H4 (cell line): ENCODE data around the gene GLT8D2. TPM values are rescaled to one million over a fixed set of nuclear protein-coding genes. Genes with fewer than 3 reads are reported as not detected.

Source experiments
- DNase-seq: peaks from one replicate; pipeline ENCODE4 v3.0.0-alpha.2; 2015; ENCODE audit warnings: low spot score
- total RNA-seq: library from RNA; depleted of rRNA; stranded (reverse); fragments of >200 nt; shearing (Covaris generic); gene quantifications from 2 replicates; pipeline ENCODE4 v1.2.3, GENCODE V29; 2014; rRNA removed

The GLT8D2 gene
- 25.3 and 39.7 TPM in 2 replicates for total RNA-seq

- DNase-seq, result peak; percentile 69
These were observed at the start of gene GLT8D2 for GRCh38 chr12:104049903-104050356. TSS of gene GLT8D2 (minus strand) at chr12:104050187. CDS start at chr12:104019648, 30,539 bp downstream.

GRCh38 chr12:104097954-104098353, 48.0 kb upstream of the GLT8D2 start:
- DNase-seq, result no peak

GRCh38 chr12:104095289-104095688, 45.3 kb upstream of the GLT8D2 start:
- no peak for DNase-seq

GRCh38 chr12:104094284-104094683, 44.3 kb upstream of the GLT8D2 start:
- no peak for DNase-seq

GRCh38 chr12:104091136-104091535, 41.1 kb upstream of the GLT8D2 start:
- no peak for DNase-seq

GRCh38 chr12:104090685-104091084, 40.7 kb upstream of the GLT8D2 start:
- no peak for DNase-seq

- no peak for DNase-seq
These were observed 33.9 kb upstream of the GLT8D2 start for GRCh38 chr12:104083769-104084475.

GRCh38 chr12:104080764-104081163, 30.8 kb upstream of the GLT8D2 start:
- DNase-seq, result no peak

GRCh38 chr12:104079024-104079423, 29.0 kb upstream of the GLT8D2 start:
- no peak for DNase-seq

GRCh38 chr12:104073699-104074098, 23.7 kb upstream of the GLT8D2 start:
- no peak for DNase-seq

GRCh38 chr12:104072099-104072498, 22.1 kb upstream of the GLT8D2 start:
- DNase-seq, result no peak

GRCh38 chr12:104064842-104065427, 14.9 kb upstream of the GLT8D2 start:
- DNase-seq, result no peak

GRCh38 chr12:104064031-104064841, 14.2 kb upstream of the GLT8D2 start, which contains the start of gene HCFC2:
TSS of gene HCFC2 (plus strand) at chr12:104064531. CDS start at chr12:104064561, 30 bp downstream.
- DNase-seq, result peak; percentile 75

GRCh38 chr12:104063712-104064030, 13.7 kb upstream of the GLT8D2 start:
- DNase-seq, result peak; percentile 41

- no peak for DNase-seq
These were observed 10.8 kb upstream of the GLT8D2 start for GRCh38 chr12:104060791-104061190.

GRCh38 chr12:104059963-104060362, 10.0 kb upstream of the GLT8D2 start:
- no peak for DNase-seq

- no peak for DNase-seq
These were observed 8.8 kb upstream of the GLT8D2 start for GRCh38 chr12:104058802-104059201.

- no peak for DNase-seq
These were observed 7.8 kb upstream of the GLT8D2 start for GRCh38 chr12:104057771-104058197.

GRCh38 chr12:104056419-104056972, 6.5 kb upstream of the GLT8D2 start:
- peak; percentile 39 for DNase-seq

GRCh38 chr12:104055686-104056388, 5.8 kb upstream of the GLT8D2 start:
- DNase-seq, result peak; percentile 75

- no peak for DNase-seq
These were observed 4.8 kb upstream of the GLT8D2 start for GRCh38 chr12:104054681-104055346.
